ENCODE data around the gene FUCA1.
"Not testable (repeated sequence)": the region's sequence is repeated elsewhere in the genome, so short reads cannot be mapped to it uniquely, and the experiment has no call there.

FUCA1 gene

GRCh38 chr1:23864801-23865542, 3.1 kb downstream of the FUCA1 start:
- no peak for DNase-seq (ENCODE audit: low spot score)
- in situ Hi-C loops (cut with MboI; ENCODE audit: low sequenced_read_pairs, unreplicated experiment), result no loop called here
- TF ChIP-seq CTCF (IDR thresholded peaks at IDR 0.05; ENCODE audit: borderline replicate concordance, control extremely low read depth, extremely low read depth, insufficient read depth, missing control alignments), result no peak

- no peak for DNase-seq (ENCODE audit: low spot score)
- no peak for TF ChIP-seq CTCF (IDR thresholded peaks at IDR 0.05; ENCODE audit: borderline replicate concordance, control extremely low read depth, extremely low read depth, insufficient read depth, missing control alignments)
- in situ Hi-C loops (cut with MboI; ENCODE audit: low sequenced_read_pairs, unreplicated experiment), result no loop called here
Measured at GRCh38 chr1:23862640-23863039, 5.5 kb downstream of the FUCA1 start.

GRCh38 chr1:23854568-23854967, 13.5 kb downstream of the FUCA1 start:
- in situ Hi-C loops (cut with MboI; ENCODE audit: low sequenced_read_pairs, unreplicated experiment), result no loop called here
- TF ChIP-seq CTCF (IDR thresholded peaks at IDR 0.05; ENCODE audit: borderline replicate concordance, control extremely low read depth, extremely low read depth, insufficient read depth, missing control alignments), result peak; percentile 14
- no peak for DNase-seq (ENCODE audit: low spot score)

- DNase-seq (ENCODE audit: low spot score); in situ Hi-C loops (cut with MboI; ENCODE audit: low sequenced_read_pairs, unreplicated experiment): not testable (repeated sequence)
Measured at GRCh38 chr1:23853124-23853523, 15.0 kb downstream of the FUCA1 start.

- DNase-seq (ENCODE audit: low spot score); in situ Hi-C loops (cut with MboI; ENCODE audit: low sequenced_read_pairs, unreplicated experiment): not testable (repeated sequence)
Measured at GRCh38 chr1:23851406-23851805, 16.7 kb downstream of the FUCA1 start.

GRCh38 chr1:23848673-23849616, 19.1 kb downstream of the FUCA1 start:
- in situ Hi-C loops (cut with MboI; ENCODE audit: low sequenced_read_pairs, unreplicated experiment), result no loop called here
- TF ChIP-seq CTCF (IDR thresholded peaks at IDR 0.05; ENCODE audit: borderline replicate concordance, control extremely low read depth, extremely low read depth, insufficient read depth, missing control alignments), result no peak
- no peak for DNase-seq (ENCODE audit: low spot score)

GRCh38 chr1:23847482-23848095, 20.5 kb downstream of the FUCA1 start:
- in situ Hi-C loops (cut with MboI; ENCODE audit: low sequenced_read_pairs, unreplicated experiment); DNase-seq (ENCODE audit: low spot score): not testable (repeated sequence)

GRCh38 chr1:23845163-23845562, 22.9 kb downstream of the FUCA1 start:
- no peak for DNase-seq (ENCODE audit: low spot score)
- no peak for TF ChIP-seq CTCF (IDR thresholded peaks at IDR 0.05; ENCODE audit: borderline replicate concordance, control extremely low read depth, extremely low read depth, insufficient read depth, missing control alignments)
- in situ Hi-C loops (cut with MboI; ENCODE audit: low sequenced_read_pairs, unreplicated experiment), result no loop called here

Data from GM13976 (cell line).